HepG2 (cell line): ENCODE measurements around the gene SH3BP2. TPM values are rescaled to one million over a fixed set of nuclear protein-coding genes. Genes with fewer than 3 reads are reported as not detected.

Experiments used
- CENPT ChIP-seq: sonication (generic); formaldehyde crosslinking; IDR thresholded peaks from 2 replicates; pipeline ENCODE4 v1.8.0; 2022; ENCODE audit warnings: low read depth, mild to moderate bottlenecking, moderate library complexity, missing genetic modification reagents
- ETS1 ChIP-seq: sonication (generic); formaldehyde crosslinking; IDR thresholded peaks from 2 replicates; pipeline ENCODE4 v1.4.0; 2020; ENCODE audit warnings: missing genetic modification reagents
- HES4 ChIP-seq: sonication (generic); formaldehyde crosslinking; IDR thresholded peaks from 2 replicates; pipeline ENCODE4 v1.9.0; 2021; ENCODE audit warnings: mild to moderate bottlenecking, missing genetic modification reagents, borderline replicate concordance
- HNRNPLL ChIP-seq: fragments of 200-400 bp; formaldehyde crosslinking; IDR thresholded peaks from 2 replicates; pipeline ENCODE4 v1.6.1; 2017; ENCODE audit warnings: mild to moderate bottlenecking, low read depth, low read length; ENCODE audit not compliant: poor library complexity, severe bottlenecking
- HOXD1 ChIP-seq: sonication (generic); formaldehyde crosslinking; IDR thresholded peaks from 2 replicates; pipeline ENCODE4 v1.5.0; 2020; ENCODE audit warnings: missing genetic modification reagents
- NR2F2 ChIP-seq: IDR thresholded peaks from 2 replicates; pipeline ENCODE4 v1.6.1; 2012; ENCODE audit warnings: low read depth, inconsistent platforms, borderline replicate concordance
- PHF8 ChIP-seq: sonication (generic); formaldehyde crosslinking; IDR thresholded peaks from 2 replicates; pipeline ENCODE4 v1.5.0; 2020; ENCODE audit warnings: missing genetic modification reagents
- RNF219 ChIP-seq: sonication (generic); formaldehyde crosslinking; IDR thresholded peaks from 2 replicates; pipeline ENCODE4 v1.5.0; 2020; ENCODE audit warnings: mild to moderate bottlenecking, missing genetic modification reagents
- SALL1 ChIP-seq: sonication (generic); formaldehyde crosslinking; IDR thresholded peaks from 2 replicates; pipeline ENCODE4 v1.8.0; 2022; ENCODE audit warnings: mild to moderate bottlenecking, missing genetic modification reagents
- SKI ChIP-seq: fragments of 450-650 bp; IDR thresholded peaks from one replicate; pipeline ENCODE4 v1.6.1; 2018; ENCODE audit warnings: mild to moderate bottlenecking; ENCODE audit not compliant: partially characterized antibody
- TP53 ChIP-seq: sonication (generic); formaldehyde crosslinking; conservative IDR thresholded peaks from 2 replicates; pipeline ENCODE4 v1.4.0; 2020; ENCODE audit warnings: missing genetic modification reagents
- ZFP37 ChIP-seq: sonication (generic); formaldehyde crosslinking; IDR thresholded peaks from 2 replicates; pipeline ENCODE4 v1.4.0; 2020; ENCODE audit warnings: missing genetic modification reagents, borderline replicate concordance
- ZNF160 ChIP-seq: sonication (generic); formaldehyde crosslinking; IDR thresholded peaks from 2 replicates; pipeline ENCODE4 v1.8.0; 2022; ENCODE audit warnings: mild to moderate bottlenecking, inconsistent platforms, missing genetic modification reagents
- ZNF607 ChIP-seq: sonication (generic); formaldehyde crosslinking; IDR thresholded peaks from 2 replicates; pipeline ENCODE4 v1.5.1; 2020; ENCODE audit warnings: missing genetic modification reagents, mild to moderate bottlenecking, borderline replicate concordance
- ZNF7 ChIP-seq: IDR thresholded peaks from 2 replicates; pipeline ENCODE4 v1.6.1; 2016; ENCODE audit warnings: missing biosample characterization, missing genetic modification reagents
- polyA plus RNA-seq, 8 experiments: library from polyadenylated mRNA; depleted of rRNA in 3 of 8; stranded (reverse) in 7 of 8; unstranded in 1 of 8; fragments of >200 nt; fragmentation: Illumina TruSeq in 4 of 8; extraction: Trizol in 4 of 8; gene quantifications; 2 replicates each; pipeline versions ENCODE4 v1.2.1 to v1.2.3, GENCODE V29; 2011 to 2016; ENCODE audit warnings: low read depth in 4 of 8, missing spikeins in 1 of 8, mixed read lengths in 1 of 8; ENCODE audit not compliant: insufficient read depth in 1 of 8
- total RNA-seq, 5 experiments: library from RNA; depleted of rRNA; stranded (reverse); fragments of >200 nt; fragmentation: Illumina TruSeq; extraction: Trizol; gene quantifications; 2 replicates each; pipeline ENCODE4 v1.2.3, GENCODE V29; 2016; ENCODE audit warnings: low read depth in 1 of 5
- TF ChIP-seq, protein P1 (sequence below), 2 experiments: fragments of 450-650 bp in 1 of 2; sonication (generic) in 1 of 2; formaldehyde crosslinking in 1 of 2; IDR thresholded peaks; 2 replicates each; pipeline versions ENCODE4 v1.6.1 to v1.8.0; 2016 to 2022; ENCODE audit warnings: antibody characterized with exemption in 1 of 2, mild to moderate bottlenecking in 1 of 2, missing genetic modification reagents in 1 of 2

The SH3BP2 gene
- total and polyA plus RNA-seq, 2 of the 13 experiments (the other 11 are each of a cell fraction or from before 2014, with no cell fraction given): 16.9 to 34.5 TPM

GRCh38 chr4:2793586-2794485 lies 951 bp downstream of the SH3BP2 start (continued):
- TF ChIP-seq, protein P1, sequence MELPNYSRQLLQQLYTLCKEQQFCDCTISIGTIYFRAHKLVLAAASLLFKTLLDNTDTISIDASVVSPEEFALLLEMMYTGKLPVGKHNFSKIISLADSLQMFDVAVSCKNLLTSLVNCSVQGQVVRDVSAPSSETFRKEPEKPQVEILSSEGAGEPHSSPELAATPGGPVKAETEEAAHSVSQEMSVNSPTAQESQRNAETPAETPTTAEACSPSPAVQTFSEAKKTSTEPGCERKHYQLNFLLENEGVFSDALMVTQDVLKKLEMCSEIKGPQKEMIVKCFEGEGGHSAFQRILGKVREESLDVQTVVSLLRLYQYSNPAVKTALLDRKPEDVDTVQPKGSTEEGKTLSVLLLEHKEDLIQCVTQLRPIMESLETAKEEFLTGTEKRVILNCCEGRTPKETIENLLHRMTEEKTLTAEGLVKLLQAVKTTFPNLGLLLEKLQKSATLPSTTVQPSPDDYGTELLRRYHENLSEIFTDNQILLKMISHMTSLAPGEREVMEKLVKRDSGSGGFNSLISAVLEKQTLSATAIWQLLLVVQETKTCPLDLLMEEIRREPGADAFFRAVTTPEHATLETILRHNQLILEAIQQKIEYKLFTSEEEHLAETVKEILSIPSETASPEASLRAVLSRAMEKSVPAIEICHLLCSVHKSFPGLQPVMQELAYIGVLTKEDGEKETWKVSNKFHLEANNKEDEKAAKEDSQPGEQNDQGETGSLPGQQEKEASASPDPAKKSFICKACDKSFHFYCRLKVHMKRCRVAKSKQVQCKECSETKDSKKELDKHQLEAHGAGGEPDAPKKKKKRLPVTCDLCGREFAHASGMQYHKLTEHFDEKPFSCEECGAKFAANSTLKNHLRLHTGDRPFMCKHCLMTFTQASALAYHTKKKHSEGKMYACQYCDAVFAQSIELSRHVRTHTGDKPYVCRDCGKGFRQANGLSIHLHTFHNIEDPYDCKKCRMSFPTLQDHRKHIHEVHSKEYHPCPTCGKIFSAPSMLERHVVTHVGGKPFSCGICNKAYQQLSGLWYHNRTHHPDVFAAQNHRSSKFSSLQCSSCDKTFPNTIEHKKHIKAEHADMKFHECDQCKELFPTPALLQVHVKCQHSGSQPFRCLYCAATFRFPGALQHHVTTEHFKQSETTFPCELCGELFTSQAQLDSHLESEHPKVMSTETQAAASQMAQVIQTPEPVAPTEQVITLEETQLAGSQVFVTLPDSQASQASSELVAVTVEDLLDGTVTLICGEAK (IDR thresholded peaks at IDR 0.05): no peak
- TF ChIP-seq, protein P1 (CRISPR knock-in tag; IDR thresholded peaks at IDR 0.05): 0 out of 2 replicates have a peak, but pooled peaks have one; percentile 39
- TF ChIP-seq TP53 (CRISPR knock-in tag) (no peak), HES4 (CRISPR knock-in tag) (no peak; the same call in 1 of the 2 replicates), HNRNPLL (no peak), ZFP37 (CRISPR knock-in tag) (peak; percentile 51; the same call in 1 of the 2 replicates), PHF8 (CRISPR knock-in tag) (peak; percentile 43), CENPT (no peak), HOXD1 (CRISPR knock-in tag) (peak; percentile 61; the same call in 1 of the 2 replicates), SKI (peak; percentile 8), RNF219 (CRISPR knock-in tag) (no peak), ZNF7 (peak; percentile 97), ZNF607 (CRISPR knock-in tag) (no peak), NR2F2 (no peak), SALL1 (CRISPR knock-in tag) (peak; percentile 90), ETS1 (CRISPR knock-in tag) (no peak), ZNF160 (CRISPR knock-in tag) (no peak)
